Left renal pelvis (tissue), 4 donors: ENCODE results near the gene LGALS3BP. TPM values are rescaled to one million over a fixed set of nuclear protein-coding genes. Genes with fewer than 3 reads are reported as not detected.
"Not testable (repeated sequence)": the region's sequence is repeated elsewhere in the genome, so short reads cannot be mapped to it uniquely, and the experiment has no call there.

ENCODE experiments used
- DNase-seq, 4 donors: peaks; one replicate each; pipeline ENCODE4 v3.0.0-alpha.2; 2013; ENCODE audit warnings: low read depth in 4 of 4, low spot score in 3 of 4
- polyA plus RNA-seq, 4 donors: library from polyadenylated mRNA; unstranded; fragments of 120-200 nt; gene quantifications; one replicate each; pipeline ENCODE4 v1.2.1, GENCODE V29; 2013; ENCODE audit not compliant: insufficient read length in 4 of 4

The LGALS3BP gene, protein sequence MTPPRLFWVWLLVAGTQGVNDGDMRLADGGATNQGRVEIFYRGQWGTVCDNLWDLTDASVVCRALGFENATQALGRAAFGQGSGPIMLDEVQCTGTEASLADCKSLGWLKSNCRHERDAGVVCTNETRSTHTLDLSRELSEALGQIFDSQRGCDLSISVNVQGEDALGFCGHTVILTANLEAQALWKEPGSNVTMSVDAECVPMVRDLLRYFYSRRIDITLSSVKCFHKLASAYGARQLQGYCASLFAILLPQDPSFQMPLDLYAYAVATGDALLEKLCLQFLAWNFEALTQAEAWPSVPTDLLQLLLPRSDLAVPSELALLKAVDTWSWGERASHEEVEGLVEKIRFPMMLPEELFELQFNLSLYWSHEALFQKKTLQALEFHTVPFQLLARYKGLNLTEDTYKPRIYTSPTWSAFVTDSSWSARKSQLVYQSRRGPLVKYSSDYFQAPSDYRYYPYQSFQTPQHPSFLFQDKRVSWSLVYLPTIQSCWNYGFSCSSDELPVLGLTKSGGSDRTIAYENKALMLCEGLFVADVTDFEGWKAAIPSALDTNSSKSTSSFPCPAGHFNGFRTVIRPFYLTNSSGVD
- polyA plus RNA-seq: 100 to 1,000 TPM; 102 to 228 (median 160) TPM

DNA sequence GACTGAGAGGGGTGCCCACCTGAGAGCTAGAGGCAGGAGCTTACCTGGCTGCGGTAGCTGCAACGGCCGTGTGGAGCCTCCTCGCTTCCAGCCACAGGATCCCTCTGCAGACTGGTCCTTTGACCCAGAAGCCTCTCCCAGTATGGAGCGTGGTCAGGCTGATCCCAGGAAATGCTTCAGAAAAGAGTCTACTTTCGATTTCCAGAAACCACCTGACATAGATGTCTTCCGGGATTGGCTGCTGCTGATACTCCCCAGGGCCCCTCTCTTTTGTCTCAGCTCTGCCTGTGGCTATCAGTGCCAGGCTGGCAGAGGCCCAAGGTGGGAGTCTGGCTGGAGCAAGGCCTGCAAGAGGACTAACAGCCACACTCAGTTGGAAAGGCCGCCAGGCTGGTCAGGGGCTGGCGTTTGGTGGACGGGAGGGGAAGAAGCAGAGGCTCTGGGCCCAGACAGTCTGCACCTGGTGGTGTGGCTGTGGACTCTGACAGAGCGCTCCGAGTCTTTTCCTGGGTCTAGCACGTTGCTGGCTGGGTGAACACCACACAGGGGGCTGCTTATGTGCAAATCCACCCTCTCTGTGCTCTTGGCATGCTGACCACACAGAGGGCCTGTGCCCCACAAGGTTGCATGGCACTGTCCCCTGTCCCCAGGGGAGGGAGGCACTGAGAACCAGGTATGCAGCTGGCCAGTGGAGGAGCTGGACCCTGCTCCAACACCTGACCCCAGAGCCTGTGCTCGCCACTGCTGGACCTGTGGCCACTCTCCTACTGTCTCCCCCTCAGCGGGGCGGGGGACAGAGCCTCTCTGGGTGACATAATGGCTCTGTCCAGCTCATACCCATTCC, at the start of gene LGALS3BP:
Gene LGALS3BP, minus strand, starts transcription at position 144 of the 844 bp plus-strand sequence. CDS start 2,732 bp downstream, outside the sequence.
- DNase-seq: no peak

DNA sequence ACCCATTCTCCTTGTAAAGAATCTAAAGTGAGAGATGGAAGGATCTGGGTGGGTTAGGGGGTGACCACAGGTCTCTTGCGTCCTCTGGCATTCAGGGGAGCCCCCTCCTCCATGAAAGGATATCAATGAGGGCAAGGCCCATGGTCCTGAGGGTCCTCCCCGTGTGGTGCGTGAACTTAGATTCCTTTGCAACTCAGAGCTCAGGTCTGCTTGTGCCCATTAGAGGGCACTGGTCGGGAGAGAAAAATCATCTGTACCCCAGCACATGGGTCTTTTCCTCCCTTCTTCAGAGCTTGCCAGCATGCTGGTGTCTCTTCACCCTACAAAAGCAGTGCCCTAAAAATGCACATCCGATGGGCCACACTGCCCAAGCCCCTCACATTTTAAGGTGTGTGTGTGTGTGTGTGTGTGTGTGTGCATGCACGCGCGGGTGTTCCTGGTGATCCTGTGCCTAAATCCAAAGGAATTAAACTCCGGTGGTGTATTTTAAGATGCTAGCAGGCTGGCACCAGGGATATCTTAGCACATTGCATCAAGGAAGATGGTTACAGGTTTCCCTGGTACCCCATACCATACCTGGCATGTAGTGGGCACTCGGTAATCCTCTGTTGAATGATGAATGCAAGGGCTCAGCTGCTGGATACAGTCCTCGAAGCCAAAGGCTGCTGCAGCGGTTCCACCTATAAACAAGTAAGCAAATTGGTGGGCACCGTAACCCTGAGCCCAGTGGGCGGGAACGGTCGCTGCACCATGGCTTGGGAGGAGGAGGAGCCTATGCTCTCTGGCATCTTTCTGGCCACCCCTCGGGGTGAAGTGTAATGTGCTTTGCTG, 49.0 kb upstream of the LGALS3BP start:
- DNase-seq: no peak

GRCh38 chr17:79027925-79028491, 48.3 kb upstream of the LGALS3BP start:
- no peak for DNase-seq

- DNase-seq: no peak
Measured at GRCh38 chr17:79027274-79027924, 47.7 kb upstream of the LGALS3BP start.

DNA sequence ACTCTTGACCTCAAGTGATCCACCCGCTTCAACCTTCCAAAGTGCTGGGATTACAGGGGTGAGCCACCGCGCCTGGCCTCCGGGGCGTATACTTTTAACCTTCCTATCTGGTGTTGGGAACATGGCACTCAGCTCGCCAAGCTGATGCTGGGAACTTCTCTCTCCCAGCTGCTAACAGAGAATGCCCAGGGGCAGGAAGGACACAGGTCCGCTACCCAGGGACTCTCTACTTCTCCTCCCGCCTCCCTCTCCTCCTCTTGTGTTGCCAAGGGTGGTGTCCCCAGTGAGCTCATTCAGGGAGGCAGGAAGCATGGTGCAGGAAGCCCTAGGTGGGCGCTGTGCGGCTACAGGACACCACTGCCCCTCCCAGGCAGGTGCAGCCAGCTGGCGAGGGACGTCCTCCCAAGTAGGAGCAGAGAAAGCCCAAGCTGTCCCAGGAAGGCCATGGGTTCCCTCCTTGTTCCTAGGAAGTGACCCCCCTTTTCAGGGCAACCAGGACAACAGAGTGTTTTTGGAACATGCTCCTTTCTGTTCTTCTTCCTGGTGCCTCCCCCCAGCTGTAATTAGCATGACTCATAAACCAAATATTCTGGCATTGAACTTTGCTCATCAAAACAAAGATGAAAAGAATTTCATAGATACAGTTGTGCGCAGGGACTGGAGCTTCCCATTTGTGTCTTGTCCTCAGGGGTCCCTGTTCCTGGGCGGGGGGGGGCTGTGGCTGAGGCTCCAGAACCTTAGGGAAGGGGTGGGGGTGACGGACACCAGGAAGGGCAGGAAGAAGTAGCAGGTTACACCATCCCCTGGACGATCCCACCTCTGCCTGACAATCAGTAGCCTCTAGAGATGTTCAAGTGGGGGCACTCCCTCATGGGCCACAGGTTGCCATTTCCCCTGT, 46.9 kb upstream of the LGALS3BP start:
- no peak for DNase-seq

- DNase-seq: no peak
Measured at GRCh38 chr17:79024901-79025737, 45.4 kb upstream of the LGALS3BP start.

- DNase-seq: no peak
Measured at GRCh38 chr17:79023886-79024771, 44.4 kb upstream of the LGALS3BP start, which contains the start of gene C1QTNF1. C1QTNF1 (plus strand) TSS chr17:79024169; CDS start chr17:79043969, 19,800 bp downstream.

DNA sequence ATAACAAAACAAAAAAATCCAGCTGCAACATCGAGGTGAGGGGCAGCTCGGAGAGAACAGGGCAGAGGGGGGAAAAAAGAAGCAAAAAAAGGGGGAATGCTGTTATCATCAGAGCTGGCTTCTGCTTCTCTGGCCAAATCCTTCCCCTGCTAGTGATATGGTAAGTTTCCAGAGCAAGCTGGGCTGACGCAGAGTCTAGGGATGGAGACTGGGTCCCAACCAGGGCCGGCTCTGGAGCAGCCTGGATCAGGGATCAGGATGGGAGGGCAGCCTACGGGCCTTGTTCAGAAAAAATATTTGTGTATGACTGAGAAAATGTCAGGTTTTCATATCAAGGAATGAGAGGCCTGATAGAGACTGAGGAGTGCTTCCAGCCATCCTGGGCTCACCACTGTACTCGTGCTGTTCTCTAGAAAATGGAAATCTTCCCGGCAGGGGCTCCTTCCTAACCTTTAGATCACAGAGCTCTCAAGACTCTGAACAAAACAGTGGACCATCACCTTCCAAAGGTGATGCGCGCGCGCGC, 43.5 kb upstream of the LGALS3BP start:
- no peak for DNase-seq

DNA sequence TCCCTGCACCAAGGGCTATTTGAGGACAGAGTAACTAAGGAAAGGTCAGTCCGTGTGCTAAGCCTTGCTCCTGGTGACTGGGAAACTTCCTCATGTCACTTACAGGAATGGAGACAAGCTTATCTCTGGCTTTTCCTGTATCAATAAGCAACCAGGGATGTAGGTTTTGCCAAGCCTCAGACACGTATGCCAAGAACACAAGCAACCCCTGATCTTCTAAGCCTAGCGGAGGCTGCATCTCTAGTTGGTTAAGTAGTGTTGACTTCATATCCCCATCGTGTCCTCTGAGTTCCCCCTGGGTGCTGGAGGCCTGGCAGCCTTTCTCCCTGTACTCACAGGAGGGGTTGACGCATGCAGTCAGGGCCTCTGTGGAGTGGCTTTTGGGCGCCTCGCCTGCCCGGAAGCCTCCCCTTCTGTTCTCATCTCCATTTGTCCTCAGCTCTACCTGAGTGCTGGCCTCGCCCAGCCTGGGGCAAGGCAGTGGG, 42.8 kb upstream of the LGALS3BP start:
- DNase-seq: no peak

DNA sequence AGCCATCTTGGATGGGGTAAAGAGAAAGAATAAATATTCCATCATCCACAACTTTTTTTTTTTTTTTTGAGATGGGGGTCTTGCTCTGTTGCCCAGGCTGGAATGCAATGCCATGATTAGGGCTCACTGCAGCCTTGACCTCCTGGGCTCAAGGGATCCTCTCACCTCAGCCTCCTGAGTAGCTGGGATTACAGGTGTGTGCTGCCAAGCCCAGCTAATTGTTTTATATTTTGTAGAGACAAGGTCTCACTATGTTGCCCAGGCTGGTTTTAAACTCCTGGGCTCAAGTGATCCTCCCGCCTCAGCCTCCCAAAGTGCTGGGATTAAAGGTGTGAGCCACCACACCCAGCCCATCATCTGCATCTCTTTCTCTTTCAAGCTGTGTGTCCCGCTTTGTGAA, 42.2 kb upstream of the LGALS3BP start:
- not testable (repeated sequence) for DNase-seq

GRCh38 chr17:79020631-79021301, 41.0 kb upstream of the LGALS3BP start:
- no peak for DNase-seq

DNA sequence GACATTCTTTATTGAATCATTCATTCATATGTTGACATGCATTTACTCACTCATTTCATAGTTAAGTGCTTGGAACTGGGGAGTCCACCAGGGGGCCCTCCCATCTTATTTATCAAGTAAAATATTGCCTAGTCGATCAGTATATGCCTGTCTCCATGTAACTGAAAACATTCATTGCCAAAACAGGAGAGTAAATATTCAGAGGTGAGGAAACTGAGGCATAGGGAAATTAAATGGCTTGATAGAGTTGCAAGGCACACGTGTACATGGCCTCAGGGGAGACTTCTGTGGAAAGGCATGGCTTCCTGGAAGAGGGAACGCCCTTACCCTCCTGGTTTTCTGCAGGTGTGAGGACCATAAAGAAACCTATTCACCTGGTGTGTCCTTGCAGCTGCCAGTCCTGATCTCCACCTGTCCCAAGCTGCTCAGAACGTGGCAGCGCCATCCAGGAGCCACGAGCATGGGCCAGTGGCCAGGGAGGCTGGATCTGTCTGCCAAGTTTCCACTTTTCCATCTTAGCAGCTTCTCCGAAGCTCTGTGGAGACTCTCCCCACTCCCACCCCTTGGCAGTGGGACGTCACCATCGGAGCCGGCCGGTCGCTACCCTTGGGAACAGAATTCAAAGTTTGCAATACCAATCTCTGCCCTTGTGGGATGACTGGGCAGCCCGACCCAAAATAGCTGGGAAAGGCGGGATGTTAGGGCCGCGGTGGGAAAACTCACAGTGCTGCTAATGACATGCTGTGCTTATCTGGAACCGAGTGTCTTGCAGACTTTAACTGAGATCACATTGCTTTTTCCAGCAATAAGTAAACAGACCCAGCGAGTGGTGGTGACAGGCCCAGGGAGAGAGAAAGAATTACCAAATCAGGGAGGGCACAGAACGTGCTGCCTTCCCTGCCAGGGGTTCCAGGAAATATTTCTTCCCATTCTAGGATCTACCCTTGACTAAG, 40.2 kb upstream of the LGALS3BP start:
- DNase-seq: no peak

DNA sequence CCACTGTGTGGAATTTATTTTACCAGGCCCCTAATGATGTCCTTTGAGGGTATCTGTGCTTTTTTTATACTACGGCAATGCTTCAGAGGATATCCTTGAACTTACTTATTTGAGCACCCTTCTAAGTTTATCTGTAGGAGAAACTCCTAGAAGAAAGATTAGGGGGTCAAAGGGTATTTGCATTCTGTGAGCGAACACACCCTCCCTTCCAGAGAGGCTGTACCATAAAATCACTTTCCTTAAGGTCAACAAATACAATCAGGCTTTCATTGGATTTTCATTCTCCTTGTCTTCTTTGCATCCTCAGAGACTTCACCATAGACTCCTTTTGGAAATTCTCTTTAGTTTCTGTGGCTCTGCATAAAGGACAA, 39.5 kb upstream of the LGALS3BP start:
- DNase-seq: no peak

DNA sequence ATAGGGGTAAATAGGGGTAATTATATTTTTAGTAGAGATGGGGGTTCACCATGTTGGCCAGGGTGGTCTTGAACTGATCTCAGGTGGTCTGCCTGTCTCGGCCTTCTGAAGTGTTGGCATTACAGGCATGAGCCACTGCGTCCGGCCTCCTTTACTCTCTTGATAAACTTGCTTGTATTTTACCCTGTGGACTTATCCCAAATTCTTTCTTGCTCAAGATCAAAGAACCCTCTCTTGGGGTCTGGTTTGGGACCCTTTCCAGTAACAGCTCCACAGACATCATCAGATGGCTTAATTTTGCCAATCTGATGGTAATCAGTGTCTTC, 38.6 kb upstream of the LGALS3BP start:
- no peak for DNase-seq
